Fibroblast of upper back skin (primary cell): ENCODE measurements around the gene MACROD2.

ENCODE experiments used
- DNase-seq: peaks from one replicate; pipeline ENCODE4 v3.0.0-alpha.2; 2013

The MACROD2 gene

GRCh38 chr20:14342918-14343317 is 347.6 kb downstream of the MACROD2 start:
- no peak for DNase-seq

DNA sequence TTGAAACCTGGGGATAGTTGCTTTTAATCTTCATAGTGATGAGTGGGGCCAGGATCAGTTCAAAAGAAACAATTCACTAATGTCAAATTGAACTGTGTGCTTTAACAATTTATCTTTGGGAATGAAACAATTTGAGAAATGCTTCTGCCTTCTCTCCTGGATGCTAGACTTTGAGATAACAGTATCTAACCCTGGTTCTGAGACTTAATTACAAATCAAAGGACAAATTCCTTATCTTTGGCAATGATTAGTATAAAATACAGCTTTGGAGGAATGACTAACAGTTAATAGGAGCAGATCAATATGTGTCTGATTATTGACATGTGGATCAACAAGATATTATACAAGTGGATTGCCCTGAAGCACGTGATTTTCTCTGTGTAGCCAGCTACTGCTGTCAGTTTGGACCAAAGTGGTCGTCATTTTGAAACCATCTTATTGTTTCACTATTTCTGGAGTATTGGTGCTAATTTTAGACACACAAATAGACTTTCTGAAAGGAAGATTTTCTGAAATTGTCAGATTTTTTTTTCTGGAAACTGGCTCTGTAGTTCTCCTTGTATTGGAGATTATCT is 348.3 kb downstream of the MACROD2 start:
- DNase-seq: no peak

- no peak for DNase-seq
Measured at GRCh38 chr20:14344746-14345145, 349.4 kb downstream of the MACROD2 start.

DNA sequence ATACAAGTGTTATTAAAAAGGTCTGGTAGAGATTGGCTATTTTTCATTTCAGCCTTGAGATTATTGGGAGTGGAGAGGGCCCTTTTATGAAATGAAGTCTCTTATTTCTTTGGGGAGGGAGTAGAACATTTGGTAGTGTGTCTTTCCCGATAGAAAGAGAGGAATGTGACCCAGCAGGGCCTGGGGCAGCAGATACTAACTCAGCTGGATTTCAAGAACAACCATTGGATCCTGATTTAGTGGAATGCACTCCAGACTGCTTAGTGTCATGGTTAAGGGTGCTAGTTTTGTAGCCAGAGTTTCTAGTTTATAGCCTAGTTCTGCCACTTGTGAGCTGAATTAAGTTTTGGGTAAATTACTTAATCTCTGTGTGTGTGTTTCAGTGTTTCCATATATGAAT is 360.5 kb downstream of the MACROD2 start:
- no peak for DNase-seq

DNA sequence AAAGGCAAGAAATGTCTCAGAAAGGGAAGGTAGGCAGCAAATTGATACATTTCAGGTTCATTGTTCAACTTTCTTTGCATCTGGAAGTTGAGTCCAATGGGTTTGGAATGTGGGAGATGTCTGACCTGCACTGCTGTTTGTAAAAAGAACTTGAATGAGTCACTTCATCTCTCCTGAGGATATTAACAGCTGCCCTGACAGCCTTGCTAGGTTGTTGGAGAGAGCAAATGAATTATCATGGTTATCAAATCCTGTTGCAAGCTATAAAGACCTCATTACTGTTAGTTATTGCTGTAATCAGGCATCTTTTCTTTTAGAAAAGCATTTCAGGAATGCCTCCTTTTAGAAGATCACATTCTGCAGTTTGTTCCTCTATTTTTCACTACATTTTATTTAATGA is 365.1 kb downstream of the MACROD2 start:
- peak; percentile 66 for DNase-seq

- no peak for DNase-seq
Measured at GRCh38 chr20:14361509-14362345, 366.4 kb downstream of the MACROD2 start.

DNA sequence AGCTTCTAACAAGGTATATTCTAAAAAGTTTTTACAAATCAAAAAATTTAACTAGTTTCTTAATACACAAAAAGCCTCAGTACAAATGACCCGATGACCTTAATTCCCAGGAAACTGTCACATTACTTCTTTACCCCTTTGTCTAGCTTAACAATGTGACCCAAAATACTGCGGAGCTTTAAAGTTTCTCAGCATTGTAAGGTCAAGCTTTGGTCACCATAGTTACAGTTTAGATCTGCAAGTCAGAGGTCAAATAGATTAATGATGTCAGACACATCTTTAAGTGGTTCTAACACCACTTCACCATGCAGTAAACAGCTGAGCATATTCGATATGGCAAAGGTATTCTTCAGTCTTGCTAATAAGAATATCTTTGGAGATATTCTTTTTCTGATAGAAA is 378.9 kb downstream of the MACROD2 start:
- no peak for DNase-seq

GRCh38 chr20:14375416-14375985 is 380.2 kb downstream of the MACROD2 start:
- no peak for DNase-seq

GRCh38 chr20:14378326-14378725 is 383.0 kb downstream of the MACROD2 start:
- DNase-seq: no peak

- no peak for DNase-seq
Measured at GRCh38 chr20:14383335-14383734, 388.0 kb downstream of the MACROD2 start.

- no peak for DNase-seq
Measured at GRCh38 chr20:14384416-14385175, 389.3 kb downstream of the MACROD2 start.

DNA sequence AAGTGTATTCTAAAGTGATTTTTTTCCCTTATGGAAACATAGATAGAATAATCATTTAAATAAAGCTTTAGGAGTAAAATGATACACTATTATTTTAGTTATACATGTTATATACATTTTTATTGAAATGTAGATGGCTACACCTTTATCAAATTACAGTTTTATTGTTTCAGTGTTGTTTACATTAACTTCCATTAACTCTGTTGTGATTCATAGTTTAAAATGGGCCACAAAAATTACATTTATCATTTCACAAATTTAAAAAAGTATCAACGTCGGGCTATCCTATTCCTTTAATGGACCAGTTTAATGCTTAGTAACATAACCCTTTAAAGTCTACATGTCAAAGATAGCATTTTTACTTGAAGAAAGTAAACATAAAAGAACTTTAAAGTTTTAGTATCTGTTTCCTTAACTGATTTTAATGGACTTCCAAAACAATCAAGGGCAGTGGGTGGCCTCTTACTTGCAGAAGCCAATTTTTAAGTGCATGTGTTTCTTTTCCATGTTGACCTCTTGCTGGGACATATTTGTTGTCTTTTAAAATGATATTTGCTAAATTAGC is 389.9 kb downstream of the MACROD2 start:
- no peak for DNase-seq

DNA sequence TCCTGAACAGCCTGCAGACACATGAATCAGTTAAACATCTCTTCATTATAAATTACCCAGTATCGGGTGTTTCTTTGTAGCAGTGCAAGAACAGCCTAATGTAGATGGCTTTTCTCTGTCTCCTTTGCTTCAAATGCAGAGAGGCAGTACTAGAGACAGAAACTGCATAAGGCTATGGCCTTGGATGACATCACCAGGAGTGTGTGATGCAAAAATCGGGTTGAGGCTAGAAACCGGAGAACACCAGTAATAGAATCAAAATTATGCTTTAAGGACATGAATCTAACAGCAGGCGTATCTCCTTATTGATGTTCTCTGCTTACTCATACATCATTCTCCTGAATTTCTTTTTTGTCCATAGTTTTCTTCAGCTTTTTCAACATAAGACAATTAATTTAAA is 391.4 kb downstream of the MACROD2 start:
- DNase-seq: no peak

DNA sequence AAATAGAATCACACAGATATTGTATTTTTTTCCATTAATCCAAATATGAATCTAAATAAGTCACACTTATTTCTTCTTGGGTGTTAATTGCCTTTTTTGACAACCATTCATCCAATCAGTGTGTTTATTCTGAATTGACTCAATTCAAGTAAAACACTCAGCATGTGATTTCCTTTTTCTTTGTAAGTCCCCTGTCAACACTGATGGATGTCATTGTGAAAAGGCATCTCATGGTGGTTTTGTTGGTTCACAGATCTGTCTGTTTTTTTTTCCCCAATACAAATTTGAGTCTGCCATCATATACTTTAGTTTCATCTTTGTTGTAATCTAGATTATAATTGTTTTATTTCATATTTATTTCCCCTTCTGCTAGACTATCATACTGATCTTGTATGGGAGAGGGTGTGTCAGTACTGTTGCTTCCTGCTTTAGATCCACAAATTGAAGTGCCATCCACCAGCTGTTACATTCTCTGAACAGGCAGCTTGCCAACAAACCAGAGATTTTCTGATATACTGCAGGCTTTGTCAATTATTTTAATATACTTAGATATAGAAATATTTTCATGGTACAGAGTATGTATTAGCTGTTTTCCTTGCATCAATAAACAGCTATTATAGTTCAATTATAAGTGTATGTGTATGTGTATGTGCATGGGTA is 406.3 kb downstream of the MACROD2 start:
- DNase-seq: no peak

GRCh38 chr20:14404515-14404914 is 409.2 kb downstream of the MACROD2 start:
- no peak for DNase-seq

- DNase-seq: peak; percentile 18
Measured at GRCh38 chr20:14406495-14406894, 411.2 kb downstream of the MACROD2 start.

DNA sequence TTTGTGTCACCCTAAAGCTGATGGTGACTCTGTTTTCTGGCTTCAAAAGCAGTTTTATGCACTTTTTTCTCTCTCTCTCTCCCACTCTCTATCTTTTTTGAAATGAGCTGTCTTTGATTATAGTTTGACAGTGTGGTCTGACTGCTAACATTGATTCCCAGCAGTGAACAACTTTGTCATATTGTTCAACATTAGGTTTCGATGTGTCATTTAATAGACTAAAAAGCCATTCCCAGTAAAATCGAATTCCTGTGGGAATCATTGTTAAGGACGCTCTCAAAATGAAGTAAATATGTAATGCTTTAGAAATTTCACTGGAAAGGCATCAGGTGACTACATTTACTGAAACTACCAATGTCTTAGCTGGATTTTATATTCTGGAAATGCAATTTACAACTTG is 412.0 kb downstream of the MACROD2 start:
- DNase-seq: no peak

GRCh38 chr20:14410869-14411555 is 415.7 kb downstream of the MACROD2 start:
- no peak for DNase-seq

GRCh38 chr20:14412065-14412681 is 416.9 kb downstream of the MACROD2 start:
- DNase-seq: no peak

GRCh38 chr20:14413835-14414234 is 418.5 kb downstream of the MACROD2 start:
- DNase-seq: no peak

DNA sequence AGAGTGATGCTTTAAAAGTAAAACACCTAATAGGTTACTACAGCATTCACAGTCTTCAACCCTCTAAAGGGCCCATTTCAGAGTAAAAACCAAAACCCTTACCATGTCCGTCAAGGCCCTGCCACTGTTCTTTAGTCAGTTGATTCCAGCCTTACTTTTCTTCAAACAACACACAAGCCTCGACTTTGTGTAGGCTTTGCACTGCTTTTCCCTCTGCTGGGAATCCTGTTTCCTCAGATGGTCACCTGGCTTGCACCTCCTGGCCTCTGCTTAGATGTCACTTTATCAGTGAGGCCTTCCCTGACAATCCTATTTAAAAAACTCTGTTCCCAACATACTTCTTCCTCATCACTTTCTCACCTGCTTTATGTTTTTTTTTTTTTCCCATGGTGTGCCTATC is 419.2 kb downstream of the MACROD2 start:
- no peak for DNase-seq

DNA sequence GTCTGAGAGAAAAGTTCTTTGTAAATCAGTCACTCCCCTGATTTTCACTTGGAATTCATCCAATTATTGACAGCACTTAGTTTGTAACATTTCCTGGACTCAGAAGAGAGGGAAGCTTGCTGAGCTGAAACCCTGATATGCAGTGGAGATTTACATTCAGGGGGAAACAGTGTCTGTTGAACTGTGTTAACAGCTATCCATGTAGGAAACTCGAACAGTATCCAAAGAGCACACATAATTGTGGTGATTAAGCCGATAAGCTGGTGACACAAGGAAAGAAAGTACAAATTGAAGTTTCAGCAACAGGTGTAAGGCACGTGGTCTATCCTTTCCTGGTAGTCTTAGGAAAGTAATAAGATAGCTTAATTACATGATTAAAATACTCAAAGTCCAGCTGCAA is 420.2 kb downstream of the MACROD2 start:
- DNase-seq: no peak
